Skeletal muscle cell (primary cell): Measurements from ENCODE around the gene DDX60.
"Not testable (repeated sequence)": the region's sequence is repeated elsewhere in the genome, so short reads cannot be mapped to it uniquely, and the experiment has no call there.

Source experiments
- DNase-seq: peaks from one replicate; pipeline ENCODE4 v3.0.0-alpha.2; 2010; ENCODE audit warnings: low read depth
- H3K4me3 ChIP-seq: 2 replicates; pipeline ENCODE4 v1.5.1; 2011; ENCODE audit warnings: low read depth, mild to moderate bottlenecking, control low read depth, low read length, moderate library complexity

The DDX60 gene

GRCh38 chr4:168221301-168221700 is 97.3 kb downstream of the DDX60 start:
- peak; percentile 44 for DNase-seq
- no peak overlapping the region for H3K4me3 ChIP-seq

GRCh38 chr4:168220893-168221292 is 97.7 kb downstream of the DDX60 start:
- no peak overlapping the region for H3K4me3 ChIP-seq

GRCh38 chr4:168218645-168219044 is 99.9 kb downstream of the DDX60 start:
- peak; percentile 16 for DNase-seq

More at GRCh38 chr4:168220893-168221292, 97.7 kb downstream of the DDX60 start:
- no peak for DNase-seq

GRCh38 chr4:168213511-168213910 is 105.0 kb downstream of the DDX60 start:
- H3K4me3 ChIP-seq: not testable (repeated sequence)

More at GRCh38 chr4:168218645-168219044, 99.9 kb downstream of the DDX60 start:
- no peak overlapping the region for H3K4me3 ChIP-seq

GRCh38 chr4:168212656-168213055 is 105.9 kb downstream of the DDX60 start:
- DNase-seq: no peak
- H3K4me3 ChIP-seq: no peak overlapping the region

More at GRCh38 chr4:168213511-168213910, 105.0 kb downstream of the DDX60 start:
- DNase-seq: not testable (repeated sequence)

- no peak for DNase-seq
- H3K4me3 ChIP-seq: no peak overlapping the region
Observed at GRCh38 chr4:168208957-168209614, 109.5 kb downstream of the DDX60 start.

- H3K4me3 ChIP-seq: no peak overlapping the region
- no peak for DNase-seq
Observed at GRCh38 chr4:168203233-168203911, 115.2 kb downstream of the DDX60 start.

GRCh38 chr4:168200685-168201084 is 117.9 kb downstream of the DDX60 start:
- H3K4me3 ChIP-seq: no peak overlapping the region
- no peak for DNase-seq

- no peak for DNase-seq
- H3K4me3 ChIP-seq: no peak overlapping the region
Observed at GRCh38 chr4:168199260-168199957, 119.1 kb downstream of the DDX60 start.

- no peak for DNase-seq
- no peak overlapping the region for H3K4me3 ChIP-seq
Observed at GRCh38 chr4:168197926-168198325, 120.6 kb downstream of the DDX60 start.

- no peak for DNase-seq
- H3K4me3 ChIP-seq: no peak overlapping the region
Observed at GRCh38 chr4:168188754-168189153, 129.8 kb downstream of the DDX60 start.

GRCh38 chr4:168183717-168184571 is 134.6 kb downstream of the DDX60 start:
- DNase-seq: no peak
- no peak overlapping the region for H3K4me3 ChIP-seq

- DNase-seq: no peak
- H3K4me3 ChIP-seq: no peak overlapping the region
Observed at GRCh38 chr4:168177546-168178149, 140.9 kb downstream of the DDX60 start.

GRCh38 chr4:168174308-168174707 is 144.2 kb downstream of the DDX60 start:
- DNase-seq: no peak
- H3K4me3 ChIP-seq: no peak overlapping the region

GRCh38 chr4:168167714-168168284 is 150.8 kb downstream of the DDX60 start:
- no peak for DNase-seq
- H3K4me3 ChIP-seq: no peak overlapping the region
